ENCODE results near the gene OR2Y1.

DNA sequence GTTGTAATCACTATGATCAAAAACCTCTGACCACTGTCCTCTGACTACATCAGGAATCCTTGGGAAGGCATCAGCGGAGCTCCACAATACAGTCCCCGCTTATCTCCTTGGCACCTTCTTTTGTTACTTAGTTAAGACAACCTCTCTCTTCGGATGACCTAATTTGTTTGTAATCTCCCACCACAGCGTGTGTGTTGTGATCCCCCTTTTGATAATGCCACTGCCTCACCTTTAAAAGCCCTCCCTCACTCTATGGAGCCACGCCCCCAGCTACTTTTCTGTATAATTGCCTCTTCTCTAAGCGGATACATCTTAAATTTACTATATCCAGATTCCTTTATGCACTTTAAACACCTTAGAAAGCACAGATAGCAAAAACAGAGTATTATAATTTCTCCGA, 35.9 kb downstream of the OR2Y1 start:
- TF ChIP-seq CTCF (IDR thresholded peaks at IDR 0.05), result no peak
- no peak for TF ChIP-seq POLR2A (IDR thresholded peaks at IDR 0.05)

Data from gastroesophageal sphincter (tissue), 3 donors.